Measurements from ENCODE around the gene PRH1.

PRH1 gene

GRCh38 chr12:10838461-10838860 is 45.6 kb downstream of the PRH1 start:
- DNase-seq (ENCODE audit: low read depth), result no peak

Data from stimulated activated CD8-positive, alpha-beta memory T cell treated with anti-CD3 and anti-CD28 coated beads, Interleukin-15, amount 100 ng/mL, for 24 hours (primary cell).